AG10803 (cell line): ENCODE results near the gene TMEM244.

Experiments used
- DNase-seq: peaks from one replicate; pipeline ENCODE4 v3.0.0; 2010; ENCODE audit warnings: low read depth
- H3K4me3 ChIP-seq: 2 replicates; pipeline ENCODE4 v1.5.1; 2011; ENCODE audit warnings: mild to moderate bottlenecking, low read length, control low read depth
- TF ChIP-seq, protein P1 (sequence below): conservative IDR thresholded peaks from 2 replicates; pipeline ENCODE4 v1.5.1; 2011; ENCODE audit warnings: mild to moderate bottlenecking, low read length, control low read depth, inconsistent platforms

TMEM244 gene

DNA sequence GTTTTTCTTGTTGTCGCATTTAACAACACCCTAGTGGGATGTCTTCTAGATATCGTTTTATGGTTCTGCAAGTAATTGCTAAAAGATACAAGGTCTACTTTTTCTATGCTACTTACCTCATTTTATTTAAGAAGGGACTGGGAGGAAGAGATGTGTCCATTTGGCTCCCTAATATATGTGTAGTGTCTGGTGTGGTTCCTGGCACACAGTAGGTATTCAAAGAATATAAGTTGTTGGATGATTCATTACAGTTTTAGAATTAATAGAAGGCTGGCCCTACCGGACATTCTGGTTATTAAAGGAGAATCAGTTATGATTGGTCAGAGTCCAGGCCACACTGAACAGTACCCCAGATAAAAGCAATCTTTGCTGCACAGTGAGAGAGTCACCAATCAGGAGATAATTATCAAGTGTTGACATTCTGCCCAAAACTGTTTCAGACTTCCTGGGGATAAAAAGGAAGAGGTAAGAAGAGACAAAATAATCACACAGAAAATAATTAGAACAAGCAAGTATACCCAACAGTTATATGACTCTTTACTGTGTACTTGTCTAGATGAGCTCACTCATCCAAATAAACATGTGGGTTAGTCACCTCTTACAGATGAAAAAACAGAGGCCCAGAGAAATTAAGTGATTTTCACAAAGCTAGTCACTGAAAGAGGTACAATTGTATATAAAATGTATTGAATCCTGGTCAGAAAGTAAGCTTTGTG is 7.0 kb downstream of the TMEM244 start:
- H3K4me3 ChIP-seq: no peak overlapping the region
- TF ChIP-seq, protein P1, sequence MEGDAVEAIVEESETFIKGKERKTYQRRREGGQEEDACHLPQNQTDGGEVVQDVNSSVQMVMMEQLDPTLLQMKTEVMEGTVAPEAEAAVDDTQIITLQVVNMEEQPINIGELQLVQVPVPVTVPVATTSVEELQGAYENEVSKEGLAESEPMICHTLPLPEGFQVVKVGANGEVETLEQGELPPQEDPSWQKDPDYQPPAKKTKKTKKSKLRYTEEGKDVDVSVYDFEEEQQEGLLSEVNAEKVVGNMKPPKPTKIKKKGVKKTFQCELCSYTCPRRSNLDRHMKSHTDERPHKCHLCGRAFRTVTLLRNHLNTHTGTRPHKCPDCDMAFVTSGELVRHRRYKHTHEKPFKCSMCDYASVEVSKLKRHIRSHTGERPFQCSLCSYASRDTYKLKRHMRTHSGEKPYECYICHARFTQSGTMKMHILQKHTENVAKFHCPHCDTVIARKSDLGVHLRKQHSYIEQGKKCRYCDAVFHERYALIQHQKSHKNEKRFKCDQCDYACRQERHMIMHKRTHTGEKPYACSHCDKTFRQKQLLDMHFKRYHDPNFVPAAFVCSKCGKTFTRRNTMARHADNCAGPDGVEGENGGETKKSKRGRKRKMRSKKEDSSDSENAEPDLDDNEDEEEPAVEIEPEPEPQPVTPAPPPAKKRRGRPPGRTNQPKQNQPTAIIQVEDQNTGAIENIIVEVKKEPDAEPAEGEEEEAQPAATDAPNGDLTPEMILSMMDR: no peak
- no peak for DNase-seq

DNA sequence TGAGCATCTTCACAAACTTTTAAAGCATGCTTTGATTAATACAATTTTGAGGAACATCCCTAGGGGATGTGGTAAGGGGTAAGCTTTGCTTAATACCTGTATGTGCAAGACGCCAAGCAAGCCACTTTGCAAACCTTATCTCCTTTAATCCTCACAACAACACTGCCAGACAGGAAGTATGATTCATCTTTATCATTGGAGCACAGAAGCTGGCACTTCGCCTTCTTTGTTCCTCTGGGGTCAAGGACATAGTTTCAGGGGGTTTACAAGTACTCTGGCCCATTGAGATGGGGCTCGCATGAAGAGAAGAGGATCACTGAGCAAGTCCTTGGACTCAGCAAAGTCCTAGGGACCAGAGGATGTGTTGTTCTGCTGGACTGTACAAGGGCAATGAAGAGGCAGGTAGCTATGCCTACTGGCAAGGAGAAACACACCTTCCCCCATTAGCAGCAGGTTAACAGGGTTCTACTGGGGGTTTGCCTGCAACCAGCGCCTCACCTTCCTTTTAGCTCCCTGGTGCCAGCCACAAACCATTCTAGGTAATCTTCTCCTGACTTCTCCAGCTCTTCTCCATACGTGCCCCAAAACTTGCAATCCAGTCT is 8.8 kb downstream of the TMEM244 start:
- TF ChIP-seq, protein P1: no peak
- no peak for DNase-seq
- H3K4me3 ChIP-seq: no peak overlapping the region

DNA sequence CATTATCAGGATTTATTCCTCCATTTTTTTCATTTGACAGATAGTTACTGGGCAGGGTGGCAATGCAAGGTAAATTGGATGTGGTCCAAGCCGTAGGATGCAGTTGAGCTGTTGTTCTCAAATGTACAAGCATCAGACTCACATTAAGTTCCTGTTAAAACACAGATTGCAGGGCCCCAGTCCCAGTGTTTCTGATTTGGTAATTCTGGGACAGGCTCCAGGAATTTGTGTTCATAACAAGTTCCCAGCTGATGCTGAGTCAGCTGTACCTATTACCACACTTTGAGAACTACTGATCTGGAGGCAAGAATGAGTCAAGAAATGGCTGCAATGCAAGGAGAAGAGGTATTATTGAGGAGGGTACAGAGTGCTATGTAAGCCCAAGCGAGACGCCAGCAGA is 11.7 kb downstream of the TMEM244 start:
- TF ChIP-seq, protein P1: no peak
- peak; percentile 58 for DNase-seq
- no peak overlapping the region for H3K4me3 ChIP-seq

DNA sequence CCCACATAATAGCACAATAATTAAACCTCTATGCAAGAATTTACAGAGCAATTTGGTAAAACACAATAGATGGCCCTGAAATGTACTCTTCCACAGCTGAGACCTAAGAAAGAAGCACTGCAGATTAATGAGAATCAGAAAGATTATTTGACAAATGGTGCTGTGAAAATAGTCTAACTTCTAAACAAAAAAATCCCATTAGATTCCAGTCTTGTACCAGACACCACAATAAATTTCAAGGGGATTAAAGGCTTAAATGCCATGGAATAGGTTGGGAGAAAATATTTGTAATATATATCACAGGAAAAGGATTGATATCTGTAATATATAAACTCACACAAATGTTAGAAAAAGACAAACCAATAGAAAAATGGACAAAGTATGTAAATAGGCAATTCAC is 14.4 kb downstream of the TMEM244 start:
- TF ChIP-seq, protein P1: no peak
- H3K4me3 ChIP-seq: no peak overlapping the region
- no peak for DNase-seq

DNA sequence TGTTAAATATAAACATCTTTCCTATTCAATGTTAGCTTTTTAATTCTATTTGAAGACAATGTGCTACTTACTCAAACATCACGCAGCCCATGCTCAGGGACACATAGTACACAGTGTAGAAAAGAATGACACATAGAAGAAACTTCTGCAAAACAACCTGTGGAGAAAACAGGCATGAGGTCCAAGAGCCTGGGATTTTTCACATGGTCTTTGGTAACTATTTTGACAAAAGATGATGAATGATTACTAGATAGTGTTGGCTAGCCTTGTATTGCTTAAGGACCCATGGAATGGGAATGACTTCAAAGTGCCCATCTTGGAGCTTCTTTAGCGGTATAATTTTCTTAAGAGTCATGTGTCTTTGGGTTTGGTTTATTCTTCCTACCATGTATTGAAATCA is 15.4 kb downstream of the TMEM244 start:
- H3K4me3 ChIP-seq: no peak overlapping the region
- no peak for DNase-seq
- TF ChIP-seq, protein P1: no peak

DNA sequence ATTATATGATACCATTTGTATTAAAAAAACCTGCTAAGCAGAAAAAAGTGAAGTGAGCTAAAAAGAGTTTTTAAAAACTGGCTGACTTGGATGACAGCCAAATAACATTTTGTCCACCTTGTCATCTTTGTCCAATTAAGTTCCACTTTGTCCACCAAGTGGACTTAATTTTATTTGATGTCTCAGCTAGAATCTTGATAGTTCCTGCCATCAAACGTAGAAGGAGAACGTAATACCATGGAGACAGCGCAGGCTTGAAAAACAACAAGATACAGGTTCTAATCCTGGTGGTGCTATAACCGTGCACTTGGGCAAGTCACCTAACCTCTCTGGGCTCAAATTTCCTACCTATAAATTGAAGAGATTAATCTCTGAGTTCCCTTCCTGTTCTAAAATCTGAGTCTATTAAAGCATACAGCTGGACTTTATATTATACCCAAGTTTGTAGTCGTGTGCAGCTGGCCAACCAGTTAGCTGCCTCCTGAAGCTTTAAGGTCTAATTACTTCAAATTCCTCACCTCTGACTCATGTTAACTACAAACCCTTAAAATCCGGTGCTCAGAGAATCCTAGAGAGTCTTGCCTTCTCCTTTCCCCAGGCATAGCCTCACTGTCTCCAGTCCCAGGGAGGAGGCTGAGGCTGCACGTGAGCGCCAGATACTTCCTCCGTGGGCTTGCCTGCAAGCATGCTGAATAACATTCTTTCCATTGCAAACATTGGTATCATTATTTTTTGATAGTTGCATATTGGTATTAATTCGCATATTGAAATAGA is 16.8 kb downstream of the TMEM244 start:
- peak; percentile 66 for DNase-seq
- TF ChIP-seq, protein P1: no peak
- H3K4me3 ChIP-seq: no peak overlapping the region

DNA sequence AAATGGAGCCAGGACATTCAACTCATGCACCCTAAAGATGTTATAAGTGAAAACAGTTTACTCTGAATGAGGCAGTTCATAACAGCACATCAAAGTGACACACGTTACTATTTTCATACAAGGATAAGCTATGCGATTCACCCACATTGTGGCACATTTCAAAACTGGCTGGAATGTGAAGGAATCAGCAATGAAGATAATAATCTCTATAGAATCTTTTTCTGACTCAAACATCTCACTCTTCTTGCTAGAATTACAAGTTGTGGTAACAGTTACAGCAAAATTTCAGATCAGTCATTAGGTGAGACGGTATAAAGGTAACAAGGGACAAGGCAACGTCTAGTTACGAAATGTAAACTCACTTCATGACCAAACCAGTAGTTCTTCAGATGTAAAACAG is 17.5 kb downstream of the TMEM244 start:
- no peak overlapping the region for H3K4me3 ChIP-seq
- TF ChIP-seq, protein P1: no peak
- no peak for DNase-seq
